ENCODE results near the gene GTPBP2. TPM values are rescaled to one million over a fixed set of nuclear protein-coding genes. Genes with fewer than 3 reads are reported as not detected.

Gene GTPBP2
- total RNA-seq, 1 experiment from 2014 or later = 277 TPM

- peaks cover 11% of the 10 kb centered on the region for H3K4me1 Mint-ChIP-seq (ENCODE audit: insufficient read depth, unreplicated experiment)
- no peak for DNase-seq (ENCODE audit: unreplicated experiment)
- CTCF ChIA-PET = interaction anchor here (0.7 kb wide), 1 partner anchor 1791 kb away, joined by 5 read pairs; the partner anchor contains the start of gene TOMM6
- H3K4me3 Mint-ChIP-seq (ENCODE audit: unreplicated experiment) = peak overlapping the region; percentile 24
- POLR2A ChIA-PET = interaction anchor here (0.6 to 2.6 kb wide), 5 partner anchors 18 to 481 kb away, joined by 3 to 7 read pairs (median 5); partner anchors contain the start of gene MAD2L1BP
- intact Hi-C loops (cut with micrococcal nuclease) = no loop called here
- TF ChIP-seq CTCF (IDR thresholded peaks at IDR 0.05; ENCODE audit: unreplicated experiment) = no peak
- no peak overlapping the region for H3K27ac Mint-ChIP-seq (ENCODE audit: low read depth, unreplicated experiment)
- H3K36me3 Mint-ChIP-seq (ENCODE audit: insufficient read depth, unreplicated experiment) = peaks cover 53% of the 10 kb centered on the region
- H3K9me3 Mint-ChIP-seq (ENCODE audit: unreplicated experiment) = no peaks in the 10 kb centered on the region
- H3K27me3 Mint-ChIP-seq (ENCODE audit: insufficient read depth, unreplicated experiment) = no peaks in the 10 kb centered on the region
- no TSS peak for BruUV-seq (replicated peaks)
These were observed 50.3 kb downstream of the GTPBP2 start for GRCh38 chr6:43578748-43579147.

GRCh38 chr6:43575772-43576551, 53.1 kb downstream of the GTPBP2 start, which contains the start of the genes POLH and XPO5:
Gene POLH, plus strand, starts transcription at chr6:43576185. Its CDS starts 6,135 bp downstream, at chr6:43582320.
Gene XPO5, minus strand, starts transcription at chr6:43576038. Its CDS starts 174 bp downstream, at chr6:43575864.
- H3K27ac Mint-ChIP-seq (ENCODE audit: low read depth, unreplicated experiment) = peak within 1 kb of the TSS; percentile 90
- H3K9me3 Mint-ChIP-seq (ENCODE audit: unreplicated experiment) = no peaks in the 10 kb centered on the region
- peaks cover 49% of the 10 kb centered on the region for H3K36me3 Mint-ChIP-seq (ENCODE audit: insufficient read depth, unreplicated experiment)
- H3K27me3 Mint-ChIP-seq (ENCODE audit: insufficient read depth, unreplicated experiment) = no peaks in the 10 kb centered on the region
- intact Hi-C loops (cut with micrococcal nuclease) = no loop called here
- no TSS peak for BruUV-seq (replicated peaks)
- H3K4me3 Mint-ChIP-seq (ENCODE audit: unreplicated experiment) = peak within 1 kb of the TSS; percentile 100
- peaks cover 20% of the 10 kb centered on the region for H3K4me1 Mint-ChIP-seq (ENCODE audit: insufficient read depth, unreplicated experiment)
- ChIA-PET POLR2A (interaction anchor here (0.6 to 4.1 kb wide), 27 partner anchors 9 to 830 kb away, joined by 3 to 43 read pairs (median 4); partner anchors contain the start of genes GTPBP2, LRRC73, MAD2L1BP and MRPS18A), CTCF (interaction anchor here (0.6 to 1.2 kb wide), 3 partner anchors 40 to 499 kb away, joined by 3 to 6 read pairs (median 4); no protein-coding TSS in a partner anchor)
- DNase-seq (ENCODE audit: unreplicated experiment) = peak; percentile 92
- peak; percentile 8 for TF ChIP-seq CTCF (IDR thresholded peaks at IDR 0.05; ENCODE audit: unreplicated experiment)

GRCh38 chr6:43575105-43575771, 53.8 kb downstream of the GTPBP2 start:
- ChIA-PET POLR2A (interaction anchor here (0.6 to 4.1 kb wide), 27 partner anchors 9 to 830 kb away, joined by 3 to 43 read pairs (median 4); partner anchors contain the start of genes GTPBP2, LRRC73, MAD2L1BP and MRPS18A), CTCF (interaction anchor here (0.6 to 1.2 kb wide), 3 partner anchors 41 to 499 kb away, joined by 3 to 6 read pairs (median 4); no protein-coding TSS in a partner anchor)
- Mint-ChIP-seq H3K4me3 (ENCODE audit: unreplicated experiment) (peak overlapping the region; percentile 100), H3K9me3 (ENCODE audit: unreplicated experiment) (no peaks in the 10 kb centered on the region), H3K4me1 (ENCODE audit: insufficient read depth, unreplicated experiment) (peaks cover 21% of the 10 kb centered on the region), H3K27me3 (ENCODE audit: insufficient read depth, unreplicated experiment) (no peaks in the 10 kb centered on the region), H3K36me3 (ENCODE audit: insufficient read depth, unreplicated experiment) (peaks cover 57% of the 10 kb centered on the region), H3K27ac (ENCODE audit: low read depth, unreplicated experiment) (peak overlapping the region; percentile 90)
- peak; percentile 42 for DNase-seq (ENCODE audit: unreplicated experiment)
- intact Hi-C loops (cut with micrococcal nuclease) = no loop called here
- TF ChIP-seq CTCF (IDR thresholded peaks at IDR 0.05; ENCODE audit: unreplicated experiment) = no peak
- no TSS peak for BruUV-seq (replicated peaks)

- Mint-ChIP-seq H3K27ac (ENCODE audit: low read depth, unreplicated experiment) (no peak overlapping the region), H3K4me1 (ENCODE audit: insufficient read depth, unreplicated experiment) (peaks cover 10% of the 10 kb centered on the region), H3K9me3 (ENCODE audit: unreplicated experiment) (no peaks in the 10 kb centered on the region), H3K36me3 (ENCODE audit: insufficient read depth, unreplicated experiment) (peaks cover 66% of the 10 kb centered on the region), H3K4me3 (ENCODE audit: unreplicated experiment) (no peak overlapping the region), H3K27me3 (ENCODE audit: insufficient read depth, unreplicated experiment) (no peaks in the 10 kb centered on the region)
- DNase-seq (ENCODE audit: unreplicated experiment) = no peak
- ChIA-PET POLR2A (interaction anchor here (1.5 kb wide), 1 partner anchor 65 kb away, joined by 4 read pairs; no protein-coding TSS in a partner anchor), CTCF (no interaction called here)
- no peak for TF ChIP-seq CTCF (IDR thresholded peaks at IDR 0.05; ENCODE audit: unreplicated experiment)
- TSS peak; percentile 0 for BruUV-seq (replicated peaks)
- intact Hi-C loops (cut with micrococcal nuclease) = no loop called here
These were observed 57.0 kb downstream of the GTPBP2 start for GRCh38 chr6:43572015-43572414.
